ENCODE data around the gene PLEKHA5.

Gene PLEKHA5

DNA sequence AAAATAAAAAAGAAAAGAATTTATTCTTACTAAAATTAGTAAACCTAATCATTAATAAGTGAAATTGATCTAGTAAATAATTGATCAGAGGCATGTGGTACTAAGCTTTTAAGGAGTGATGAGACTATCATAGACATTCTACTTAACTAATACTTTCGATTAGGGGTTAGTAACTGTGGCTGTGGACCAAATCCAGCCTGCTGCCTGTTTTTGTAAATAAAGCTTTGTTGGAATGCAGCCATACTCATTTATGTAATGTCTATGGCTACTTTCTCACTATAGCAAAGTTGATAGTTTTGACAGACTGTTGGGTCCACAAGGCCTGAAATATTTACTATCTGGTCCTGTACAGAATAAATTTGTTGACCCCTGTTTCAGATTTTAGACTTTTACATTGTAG lies 63.2 kb downstream of the PLEKHA5 start:
- Histone ChIP-seq H3K79me2 (ENCODE audit: control insufficient read depth, low read length) (peaks cover 12% of the 10 kb centered on the region), H4K20me1 (ENCODE audit: control insufficient read depth, insufficient read depth, low read depth, low read length) (no peaks in the 10 kb centered on the region), H3K9me3 (ENCODE audit: control insufficient read depth, insufficient read depth, low read length) (no peaks in the 10 kb centered on the region), H3K4me1 (ENCODE audit: control insufficient read depth, low read length) (peaks cover 36% of the 10 kb centered on the region), H3K4me2 (ENCODE audit: low read length) (no peak overlapping the region), H3K27ac (ENCODE audit: low read depth, low read length) (no peak overlapping the region), H3K27me3 (ENCODE audit: control insufficient read depth, low read length) (no peaks in the 10 kb centered on the region), H3K9me2 (replicated peaks; ENCODE audit: control insufficient read depth, low read length) (no peaks in the 10 kb centered on the region), H3F3A (ENCODE audit: control insufficient read depth, insufficient read depth) (peaks cover 9% of the 10 kb centered on the region), H3K4me3 (ENCODE audit: low read length) (no peak overlapping the region), H3K36me3 (ENCODE audit: control insufficient read depth, low read length) (no peaks in the 10 kb centered on the region; the same call in 1 of the 2 replicates)
- TF ChIP-seq, protein P1, sequence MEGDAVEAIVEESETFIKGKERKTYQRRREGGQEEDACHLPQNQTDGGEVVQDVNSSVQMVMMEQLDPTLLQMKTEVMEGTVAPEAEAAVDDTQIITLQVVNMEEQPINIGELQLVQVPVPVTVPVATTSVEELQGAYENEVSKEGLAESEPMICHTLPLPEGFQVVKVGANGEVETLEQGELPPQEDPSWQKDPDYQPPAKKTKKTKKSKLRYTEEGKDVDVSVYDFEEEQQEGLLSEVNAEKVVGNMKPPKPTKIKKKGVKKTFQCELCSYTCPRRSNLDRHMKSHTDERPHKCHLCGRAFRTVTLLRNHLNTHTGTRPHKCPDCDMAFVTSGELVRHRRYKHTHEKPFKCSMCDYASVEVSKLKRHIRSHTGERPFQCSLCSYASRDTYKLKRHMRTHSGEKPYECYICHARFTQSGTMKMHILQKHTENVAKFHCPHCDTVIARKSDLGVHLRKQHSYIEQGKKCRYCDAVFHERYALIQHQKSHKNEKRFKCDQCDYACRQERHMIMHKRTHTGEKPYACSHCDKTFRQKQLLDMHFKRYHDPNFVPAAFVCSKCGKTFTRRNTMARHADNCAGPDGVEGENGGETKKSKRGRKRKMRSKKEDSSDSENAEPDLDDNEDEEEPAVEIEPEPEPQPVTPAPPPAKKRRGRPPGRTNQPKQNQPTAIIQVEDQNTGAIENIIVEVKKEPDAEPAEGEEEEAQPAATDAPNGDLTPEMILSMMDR (IDR thresholded peaks at IDR 0.05; ENCODE audit: low read depth, low read length, poor library complexity, severe bottlenecking), result no peak
- TF ChIP-seq EZH2phosphoT487 (IDR thresholded peaks at IDR 0.05; ENCODE audit: borderline replicate concordance, low read length), result no peak

DNA sequence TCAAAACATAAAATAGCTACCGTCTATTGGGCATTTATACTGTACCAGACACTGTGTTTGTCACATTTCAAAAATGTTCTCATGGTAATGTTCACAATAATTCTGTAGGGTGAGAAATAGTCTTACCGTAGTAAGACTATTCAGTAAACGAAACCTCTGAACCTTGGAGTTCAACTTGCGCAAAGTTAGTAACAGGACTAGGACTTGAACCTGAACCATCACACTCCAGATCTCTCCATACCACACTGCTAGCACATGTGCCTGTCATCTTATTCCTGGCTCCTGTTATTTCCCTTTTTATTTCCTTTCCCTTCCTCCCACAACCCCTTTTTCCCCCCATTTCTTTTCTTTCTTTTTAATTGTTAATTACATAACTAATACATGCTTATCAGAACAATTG lies 65.4 kb downstream of the PLEKHA5 start:
- no peak overlapping the region for H3K27ac ChIP-seq (ENCODE audit: low read depth, low read length)
- peaks cover 4% of the 10 kb centered on the region for H3K79me2 ChIP-seq (ENCODE audit: control insufficient read depth, low read length)
- no peak for TF ChIP-seq EZH2phosphoT487 (IDR thresholded peaks at IDR 0.05; ENCODE audit: borderline replicate concordance, low read length)
- TF ChIP-seq, protein P1 (IDR thresholded peaks at IDR 0.05; ENCODE audit: low read depth, low read length, poor library complexity, severe bottlenecking), result no peak
- H3K4me3 ChIP-seq (ENCODE audit: low read length), result no peak overlapping the region
- H3F3A ChIP-seq (ENCODE audit: control insufficient read depth, insufficient read depth), result peaks cover 7% of the 10 kb centered on the region
- no peaks in the 10 kb centered on the region for H3K9me2 ChIP-seq (replicated peaks; ENCODE audit: control insufficient read depth, low read length)
- no peaks in the 10 kb centered on the region for H3K27me3 ChIP-seq (ENCODE audit: control insufficient read depth, low read length)
- H3K4me2 ChIP-seq (ENCODE audit: low read length), result no peak overlapping the region
- no peaks in the 10 kb centered on the region for H4K20me1 ChIP-seq (ENCODE audit: control insufficient read depth, insufficient read depth, low read depth, low read length)
- peaks cover 18% of the 10 kb centered on the region for H3K4me1 ChIP-seq (ENCODE audit: control insufficient read depth, low read length)
- no peaks in the 10 kb centered on the region for H3K9me3 ChIP-seq (ENCODE audit: control insufficient read depth, insufficient read depth, low read length)
- no peaks in the 10 kb centered on the region; the same call in 1 of the 2 replicates for H3K36me3 ChIP-seq (ENCODE audit: control insufficient read depth, low read length)

DNA sequence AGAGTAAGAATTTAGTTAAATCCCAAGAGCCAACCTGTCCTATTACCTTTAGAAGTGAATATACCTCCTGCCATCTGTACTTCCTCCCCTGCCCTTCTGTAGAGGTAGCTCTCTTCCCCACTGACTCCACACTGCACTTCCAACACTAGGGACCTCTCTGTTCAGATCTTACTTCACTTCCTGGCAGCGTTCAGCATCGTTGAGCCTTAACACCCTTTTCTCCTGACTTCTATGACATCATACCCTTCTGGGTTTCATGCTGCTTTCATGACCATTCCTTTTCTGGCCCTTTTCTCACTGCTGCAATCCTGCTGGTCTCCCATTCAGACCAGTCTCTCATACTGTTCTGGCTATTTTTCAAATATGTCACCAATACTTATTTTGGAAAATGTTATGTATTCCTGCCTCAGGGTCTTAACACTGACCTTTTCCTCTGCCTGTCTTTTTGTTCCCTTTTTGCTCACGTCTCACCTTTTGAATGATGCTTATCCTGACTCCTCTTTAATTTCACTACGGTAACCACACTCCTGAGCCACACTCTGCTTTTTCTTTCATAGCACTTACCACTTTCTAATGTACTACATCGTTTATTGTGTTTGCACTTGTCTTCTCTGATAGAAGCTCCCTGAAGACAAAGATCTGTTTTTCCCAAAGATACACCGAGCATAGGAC lies 67.6 kb downstream of the PLEKHA5 start:
- no peak for TF ChIP-seq EZH2phosphoT487 (IDR thresholded peaks at IDR 0.05; ENCODE audit: borderline replicate concordance, low read length)
- TF ChIP-seq, protein P1 (IDR thresholded peaks at IDR 0.05; ENCODE audit: low read depth, low read length, poor library complexity, severe bottlenecking), result no peak
- H3K4me2 ChIP-seq (ENCODE audit: low read length), result no peak overlapping the region

More for the DNA sequence above, 67.6 kb downstream of the PLEKHA5 start:
- no peak overlapping the region for H3K4me3 ChIP-seq (ENCODE audit: low read length)
- H3K27ac ChIP-seq (ENCODE audit: low read depth, low read length), result no peak overlapping the region
- no peaks in the 10 kb centered on the region for H3K9me2 ChIP-seq (replicated peaks; ENCODE audit: control insufficient read depth, low read length)
- H4K20me1 ChIP-seq (ENCODE audit: control insufficient read depth, insufficient read depth, low read depth, low read length), result no peaks in the 10 kb centered on the region
- no peaks in the 10 kb centered on the region for H3K4me1 ChIP-seq (ENCODE audit: control insufficient read depth, low read length)
- H3K9me3 ChIP-seq (ENCODE audit: control insufficient read depth, insufficient read depth, low read length), result no peaks in the 10 kb centered on the region
- H3K79me2 ChIP-seq (ENCODE audit: control insufficient read depth, low read length), result no peaks in the 10 kb centered on the region
- H3K36me3 ChIP-seq (ENCODE audit: control insufficient read depth, low read length), result no peaks in the 10 kb centered on the region
- no peaks in the 10 kb centered on the region for H3K27me3 ChIP-seq (ENCODE audit: control insufficient read depth, low read length)
- H3F3A ChIP-seq (ENCODE audit: control insufficient read depth, insufficient read depth), result no peaks in the 10 kb centered on the region
